Tongue (tissue), 2 donors: ENCODE measurements around the gene TEPSIN. TPM values are rescaled to one million over a fixed set of nuclear protein-coding genes. Genes with fewer than 3 reads are reported as not detected.

Source experiments
- DNase-seq: peaks from one replicate; pipeline ENCODE4 v3.0.0-alpha.2; 2015
- total RNA-seq: library from RNA; depleted of rRNA; stranded (reverse); fragments of >200 nt; gene quantifications from one replicate; pipeline ENCODE4 v1.2.3, GENCODE V29; 2014

TEPSIN gene
- total RNA-seq, 1 donor from 2014 or later: 14.6 TPM

GRCh38 chr17:81249223-81250040 lies 10.6 kb upstream of the TEPSIN start:
- no peak for DNase-seq

- DNase-seq: no peak
Measured at GRCh38 chr17:81248649-81249048, 9.8 kb upstream of the TEPSIN start.

- DNase-seq: no peak
Measured at GRCh38 chr17:81247339-81247990, 8.6 kb upstream of the TEPSIN start.

- no peak for DNase-seq
Measured at GRCh38 chr17:81246679-81247338, 8.0 kb upstream of the TEPSIN start.

- no peak for DNase-seq
Measured at GRCh38 chr17:81246343-81246670, 7.5 kb upstream of the TEPSIN start.

GRCh38 chr17:81245665-81246342 lies 6.9 kb upstream of the TEPSIN start:
- no peak for DNase-seq

- no peak for DNase-seq
Measured at GRCh38 chr17:81245024-81245664, 6.3 kb upstream of the TEPSIN start.

- no peak for DNase-seq
Measured at GRCh38 chr17:81244358-81245023, 5.6 kb upstream of the TEPSIN start.

GRCh38 chr17:81243333-81243664 lies 4.4 kb upstream of the TEPSIN start:
- DNase-seq: no peak

- DNase-seq: no peak
Measured at GRCh38 chr17:81242421-81243332, 3.8 kb upstream of the TEPSIN start.

GRCh38 chr17:81241648-81242420 lies 3.0 kb upstream of the TEPSIN start:
- peak; percentile 69 for DNase-seq

GRCh38 chr17:81241203-81241602 lies 2.3 kb upstream of the TEPSIN start:
- DNase-seq: no peak

GRCh38 chr17:81240761-81241160 lies 1.9 kb upstream of the TEPSIN start:
- no peak for DNase-seq

GRCh38 chr17:81239714-81240555 lies 1.1 kb upstream of the TEPSIN start:
- peak; percentile 22 for DNase-seq

GRCh38 chr17:81238490-81238814 lies 403 bp downstream of the TEPSIN start:
- DNase-seq: no peak

- no peak for DNase-seq
Measured at GRCh38 chr17:81237591-81238489, 1.0 kb downstream of the TEPSIN start.

GRCh38 chr17:81236784-81237183 lies 2.1 kb downstream of the TEPSIN start:
- DNase-seq: no peak
